Measurements from ENCODE around the gene SGCA.

The SGCA gene

GRCh38 chr17:50144355-50144754 lies 21.4 kb upstream of the SGCA start:
- Histone ChIP-seq H3K9me3 (ENCODE audit: control insufficient read depth, insufficient read depth, low read depth, low read length) (no peaks in the 10 kb centered on the region), H3K4me3 (ENCODE audit: low read depth, low read length) (no peak overlapping the region), H3K27ac (ENCODE audit: extremely low read depth, low read depth, low read length) (no peak overlapping the region), H3K4me1 (ENCODE audit: control insufficient read depth, insufficient read depth, low read length) (peaks cover 13% of the 10 kb centered on the region), H3K36me3 (ENCODE audit: control insufficient read depth in 2 of 2, insufficient read depth in 1 of 2, low read length in 2 of 2) (peaks cover 20 to 84% of the 10 kb centered on the region in 2 experiments; a peak in 2 of 3 replicates)
- POLR2A ChIA-PET, result no interaction called here
- TF ChIP-seq ZNF560 (tag by site-specific recombination; IDR thresholded peaks at IDR 0.05; ENCODE audit: borderline replicate concordance), result no peak
- TF ChIP-seq ZNF677 (tag by site-specific recombination; IDR thresholded peaks at IDR 0.05), result no peak
- TF ChIP-seq ZNF600 (tag by site-specific recombination; IDR thresholded peaks at IDR 0.05), result 0 out of 2 replicates have a peak, but pooled peaks have one; percentile 12
- CTCF ChIA-PET, result interaction anchor here (0.6 to 1.6 kb wide), 3 partner anchors 29 to 129 kb away, joined by 3 read pairs; partner anchors contain the start of gene PDK2

- H3K36me3 ChIP-seq (ENCODE audit: control insufficient read depth in 2 of 2, insufficient read depth in 1 of 2, low read length in 2 of 2), result peaks cover 20 to 78% of the 10 kb centered on the region in 2 experiments; a peak in 2 of 3 replicates
- TF ChIP-seq HIC1 (tag by site-specific recombination; IDR thresholded peaks at IDR 0.05), result no peak
- TF ChIP-seq ZIC2 (tag by site-specific recombination; IDR thresholded peaks at IDR 0.05), result peak; percentile 15; the same call in 1 of the 2 replicates
- TF ChIP-seq ZNF280C (tag by site-specific recombination; IDR thresholded peaks at IDR 0.05), result no peak
- no peak for TF ChIP-seq ZNF341 (tag by site-specific recombination; IDR thresholded peaks at IDR 0.05; ENCODE audit: low read depth)
- no peak for TF ChIP-seq ZBTB11 (tag by site-specific recombination; conservative IDR thresholded peaks at IDR 0.05; ENCODE audit: low read depth)
- 0 out of 2 replicates have a peak, but pooled peaks have one; percentile 46 for TF ChIP-seq ZNF600 (tag by site-specific recombination; IDR thresholded peaks at IDR 0.05)
- no peak overlapping the region for H3K4me3 ChIP-seq (ENCODE audit: low read depth, low read length)
- CTCF ChIA-PET, result interaction anchor here (0.9 to 1.6 kb wide), 2 partner anchors 30 to 50 kb away, joined by 3 read pairs; partner anchors contain the start of gene PDK2
- no peak overlapping the region for H3K27ac ChIP-seq (ENCODE audit: extremely low read depth, low read depth, low read length)
- no peaks in the 10 kb centered on the region for H3K9me3 ChIP-seq (ENCODE audit: control insufficient read depth, insufficient read depth, low read depth, low read length)
- POLR2A ChIA-PET, result no interaction called here
- peaks cover 13% of the 10 kb centered on the region for H3K4me1 ChIP-seq (ENCODE audit: control insufficient read depth, insufficient read depth, low read length)
Measured at GRCh38 chr17:50144845-50145531, 20.8 kb upstream of the SGCA start.

GRCh38 chr17:50145532-50146229 lies 20.1 kb upstream of the SGCA start:
- CTCF ChIA-PET, result interaction anchor here (0.6 to 7.4 kb wide), 6 partner anchors 16 to 52 kb away, joined by 3 to 105 read pairs (median 3); partner anchors contain the start of gene PDK2
- Histone ChIP-seq H3K4me1 (ENCODE audit: control insufficient read depth, insufficient read depth, low read length) (peaks cover 13% of the 10 kb centered on the region), H3K9me3 (ENCODE audit: control insufficient read depth, insufficient read depth, low read depth, low read length) (no peaks in the 10 kb centered on the region), H3K4me3 (ENCODE audit: low read depth, low read length) (no peak overlapping the region), H3K36me3 (ENCODE audit: control insufficient read depth in 2 of 2, insufficient read depth in 1 of 2, low read length in 2 of 2) (peaks cover 20 to 71% of the 10 kb centered on the region in 2 experiments; a peak in 2 of 3 replicates), H3K27ac (ENCODE audit: extremely low read depth, low read depth, low read length) (no peak overlapping the region)
- POLR2A ChIA-PET, result interaction anchor here (1.1 kb wide), 1 partner anchor 15 kb away, joined by 4 read pairs; the partner anchor contains the start of gene SAMD14
- TF ChIP-seq ZNF132 (tag by site-specific recombination; IDR thresholded peaks at IDR 0.05; ENCODE audit: borderline replicate concordance) (no peak), ZNF140 (tag by site-specific recombination; IDR thresholded peaks at IDR 0.05) (no peak), ZNF398 (tag by site-specific recombination; IDR thresholded peaks at IDR 0.05) (peak; percentile 77), ZNF366 (tag by site-specific recombination; conservative IDR thresholded peaks at IDR 0.05) (peak; percentile 77), ZNF600 (tag by site-specific recombination; IDR thresholded peaks at IDR 0.05) (no peak)
